Measurements from ENCODE around the gene GRID1.

- TF ChIP-seq CTCF (IDR thresholded peaks at IDR 0.05; ENCODE audit: insufficient read depth, low read depth, low read length) (no peak), EZH2 (IDR thresholded peaks at IDR 0.05; ENCODE audit: insufficient read depth, low read length) (no peak)
Measured at GRCh38 chr10:86312701-86313270, 53.8 kb downstream of the GRID1 start.
